ENCODE data around the gene HRH2. TPM values are rescaled to one million over a fixed set of nuclear protein-coding genes. Genes with fewer than 3 reads are reported as not detected.

The HRH2 gene
- total and polyA plus RNA-seq, 9 of the 15 experiments (the other 6 are each of a cell fraction or from before 2014, with no cell fraction given), result 0.04 TPM; not detected in 8

GRCh38 chr5:175737481-175737880, 79.6 kb downstream of the HRH2 start (continued):
- TF ChIP-seq ZNF395 (CRISPR knock-in tag; IDR thresholded peaks at IDR 0.05), result no peak
- no peak for TF ChIP-seq TCF7 (IDR thresholded peaks at IDR 0.05; ENCODE audit: borderline replicate concordance)
- no peak for TF ChIP-seq MYNN (IDR thresholded peaks at IDR 0.05)
- no peak for TF ChIP-seq MYNN (CRISPR knock-in tag; IDR thresholded peaks at IDR 0.05)
- TF ChIP-seq ELK1 (CRISPR knock-in tag; IDR thresholded peaks at IDR 0.05), result no peak
- TF ChIP-seq LEF1 (IDR thresholded peaks at IDR 0.05), result no peak

GRCh38 chr5:175738126-175738525, 80.3 kb downstream of the HRH2 start:
- CTCF ChIA-PET (ENCODE audit: low intra/inter-chr PET ratio), result no interaction called here
- 0% methylated on average over 4 of the region's 4 CpGs for WGBS (ENCODE audit: insufficient coverage, low coverage, missing lambda C conversion rate)
- no peak for TF ChIP-seq CHD7 (IDR thresholded peaks at IDR 0.05; ENCODE audit: low read depth, low read length)

More at GRCh38 chr5:175738126-175738525, 80.3 kb downstream of the HRH2 start:
- POLR2A ChIA-PET, result interaction anchor here (0.5 kb wide), 1 partner anchor 80 kb away, joined by 3 read pairs; no protein-coding TSS in a partner anchor
- no peak for DNase-seq (ENCODE audit: extremely low read depth in 1 of 4, low spot score in 3 of 4)
- peaks cover 2 to 56% of the 10 kb centered on the region in 2 experiments; a peak in 4 of 5 replicates for H3K27me3 ChIP-seq (ENCODE audit: control insufficient read depth in 2 of 2, insufficient read depth in 2 of 2, low read length in 2 of 2)
- H3K27ac ChIP-seq (ENCODE audit: extremely low read depth, low read depth, low read length), result no peak overlapping the region
- no peak for FAIRE-seq
- no peaks in the 10 kb centered on the region for H3K79me2 ChIP-seq (ENCODE audit: control insufficient read depth, insufficient read depth, low read length)
- H3K9me3 ChIP-seq (replicated peaks; ENCODE audit: control insufficient read depth, insufficient read depth, low read depth, low read length), result no peaks in the 10 kb centered on the region
- intact Hi-C loops (cut with micrococcal nuclease) (no loop called here), in situ Hi-C loops (cut with MboI) (loop anchor here (25.0 kb wide), 2 partner anchors 849 to 1374 kb away; no protein-coding TSS in a partner anchor)
- no peak for ATAC-seq
- no peak overlapping the region for H3K9ac ChIP-seq (ENCODE audit: insufficient read depth in 1 of 2, low read depth in 2 of 2, low read length in 2 of 2)
- H3K4me2 ChIP-seq (ENCODE audit: insufficient read depth, low read length), result no peak overlapping the region
- no TSS peak for BruUV-seq (replicated peaks)
- H3K36me3 ChIP-seq (ENCODE audit: control insufficient read depth, insufficient read depth, low read length), result no peaks in the 10 kb centered on the region
- no peak overlapping the region for H2AFZ ChIP-seq (ENCODE audit: low read depth, low read length)
- H3K4me3 ChIP-seq, result no peak overlapping the region
- H3K9me1 ChIP-seq (ENCODE audit: control insufficient read depth, insufficient read depth, low read length), result no peaks in the 10 kb centered on the region
- H4K20me1 ChIP-seq (replicated peaks; ENCODE audit: control insufficient read depth, insufficient read depth, low read length), result peaks cover 4% of the 10 kb centered on the region; the same call in 1 of the 2 replicates
- no peaks in the 10 kb centered on the region; a peak in 1 of 5 replicates for H3K4me1 ChIP-seq (replicated peaks in 1 of 2; ENCODE audit: control insufficient read depth in 2 of 2, insufficient read depth in 2 of 2, low read length in 2 of 2)
